GM23248 (cell line): ENCODE results near the gene RAMAC.
"Not testable (repeated sequence)": the region's sequence is repeated elsewhere in the genome, so short reads cannot be mapped to it uniquely, and the experiment has no call there.

Experiments used
- EZH2 ChIP-seq: fragments of 200-600 bp; sonication (generic); IDR thresholded peaks from 2 replicates; pipeline ENCODE4 v1.6.1; 2018; ENCODE audit warnings: antibody characterized with exemption, mild to moderate bottlenecking; ENCODE audit not compliant: insufficient read depth, poor library complexity, severe bottlenecking
- EZH2phosphoT487 ChIP-seq: fragments of 200-600 bp; sonication (generic); IDR thresholded peaks from 2 replicates; pipeline ENCODE4 v1.6.1; 2018; ENCODE audit warnings: antibody characterized with exemption, moderate library complexity, mild to moderate bottlenecking, low read depth; ENCODE audit not compliant: insufficient read depth

GRCh38 chr15:83031234-83031633, 45.2 kb downstream of the RAMAC start:
- TF ChIP-seq EZH2, EZH2phosphoT487: not testable (repeated sequence)
